ENCODE data around the gene ADAMTS2.

GRCh38 chr5:179287631-179288030 is 57.6 kb downstream of the ADAMTS2 start:
- TF ChIP-seq CTCF (conservative IDR thresholded peaks at IDR 0.05 in 1 of 2, IDR thresholded peaks at IDR 0.05 in 1 of 2; ENCODE audit: low read depth in 1 of 2, low read length in 2 of 2) (no peak), EZH2 (IDR thresholded peaks at IDR 0.05; ENCODE audit: low read length, missing control alignments) (no peak)
